Endothelial cell of umbilical vein (primary cell): ENCODE results near the gene FCGR3A.
"Not testable (repeated sequence)": the region's sequence is repeated elsewhere in the genome, so short reads cannot be mapped to it uniquely, and the experiment has no call there.

Experiments
- CTCF ChIP-seq, 2 donors: IDR thresholded peaks; 1 replicate in 1 of 2; 2 replicates in 1 of 2; pipeline ENCODE4 v1.5.1; 2011; ENCODE audit warnings: low read length in 2 of 2, mild to moderate bottlenecking in 2 of 2, moderate library complexity in 2 of 2, control low read depth in 1 of 2, inconsistent platforms in 1 of 2, low read depth in 1 of 2; ENCODE audit not compliant: insufficient read depth in 1 of 2; ENCODE audit errors: extremely low read depth in 1 of 2
- EZH2 ChIP-seq: IDR thresholded peaks from 2 replicates; pipeline ENCODE4 v1.6.1; 2012; ENCODE audit warnings: borderline replicate concordance, low read depth, mild to moderate bottlenecking, moderate library complexity, low read length, inconsistent platforms; ENCODE audit not compliant: severe bottlenecking
- FOS ChIP-seq: IDR thresholded peaks from 2 replicates; pipeline ENCODE4 v1.6.1; 2011; ENCODE audit warnings: mild to moderate bottlenecking, low read length, moderate library complexity, borderline replicate concordance; ENCODE audit not compliant: insufficient read depth
- GATA2 ChIP-seq: IDR thresholded peaks from 2 replicates; pipeline ENCODE4 v1.7.0; 2011; ENCODE audit warnings: low read depth, mild to moderate bottlenecking, moderate library complexity, mixed read lengths, low read length; ENCODE audit not compliant: insufficient read length, insufficient read depth
- MAX ChIP-seq: IDR thresholded peaks from 2 replicates; pipeline ENCODE4 v1.6.1; 2011; ENCODE audit not compliant: insufficient read depth, insufficient read length
- MYC ChIP-seq: IDR thresholded peaks from one replicate; pipeline ENCODE4 v1.6.1; 2011; ENCODE audit warnings: mild to moderate bottlenecking, low read depth, low read length
- POLR2A ChIP-seq: IDR thresholded peaks from 2 replicates; pipeline ENCODE4 v1.6.1; 2012; ENCODE audit warnings: low read depth, mild to moderate bottlenecking, control low read depth, low read length
- POLR2AphosphoS5 ChIP-seq: IDR thresholded peaks from 2 replicates; pipeline ENCODE4 v1.6.1; 2012; ENCODE audit warnings: low read depth, mild to moderate bottlenecking, control low read depth, low read length, moderate library complexity; ENCODE audit not compliant: insufficient read depth

GRCh38 chr1:161563522-161563921, 13.9 kb upstream of the FCGR3A start:
- not testable (repeated sequence) for TF ChIP-seq CTCF (IDR thresholded peaks at IDR 0.05; ENCODE audit: extremely low read depth in 1 of 2, insufficient read depth in 1 of 2, low read depth in 1 of 2, low read length in 2 of 2); POLR2A; FOS; EZH2; POLR2AphosphoS5; MYC; MAX; GATA2
